ENCODE measurements around the gene GSN.

The GSN gene

GRCh38 chr9:121246821-121247561 lies 21.0 kb upstream of the GSN start:
- peak; percentile 83 to 85 for DNase-seq (ENCODE audit: low read depth in 2 of 2)

GRCh38 chr9:121249563-121249962 lies 18.4 kb upstream of the GSN start:
- DNase-seq (ENCODE audit: low read depth in 2 of 2), result no peak

- DNase-seq (ENCODE audit: low read depth in 2 of 2), result no peak
Observed at GRCh38 chr9:121252104-121252851, 15.7 kb upstream of the GSN start.

- no peak for DNase-seq (ENCODE audit: low read depth in 2 of 2)
Observed at GRCh38 chr9:121253162-121253561, 14.8 kb upstream of the GSN start.

- DNase-seq (ENCODE audit: low read depth in 2 of 2), result no peak
Observed at GRCh38 chr9:121253821-121254501, 14.0 kb upstream of the GSN start.

- no peak for DNase-seq (ENCODE audit: low read depth in 2 of 2)
Observed at GRCh38 chr9:121259498-121259897, 8.5 kb upstream of the GSN start.

- no peak for DNase-seq (ENCODE audit: low read depth in 2 of 2)
Observed at GRCh38 chr9:121259935-121260334, 8.0 kb upstream of the GSN start.

GRCh38 chr9:121260457-121261106 lies 7.4 kb upstream of the GSN start:
- DNase-seq (ENCODE audit: low read depth in 2 of 2), result no peak

- no peak for DNase-seq (ENCODE audit: low read depth in 2 of 2)
Observed at GRCh38 chr9:121261107-121261460, 6.9 kb upstream of the GSN start.

- no peak for DNase-seq (ENCODE audit: low read depth in 2 of 2)
Observed at GRCh38 chr9:121261755-121262154, 6.2 kb upstream of the GSN start.

- no peak for DNase-seq (ENCODE audit: low read depth in 2 of 2)
Observed at GRCh38 chr9:121262423-121262822, 5.5 kb upstream of the GSN start.

- DNase-seq (ENCODE audit: low read depth in 2 of 2), result no peak
Observed at GRCh38 chr9:121262953-121263352, 5.0 kb upstream of the GSN start.

GRCh38 chr9:121266356-121266755 lies 1.6 kb upstream of the GSN start:
- DNase-seq (ENCODE audit: low read depth in 2 of 2), result no peak

GRCh38 chr9:121266906-121267650 lies 884 bp upstream of the GSN start:
- no peak for DNase-seq (ENCODE audit: low read depth in 2 of 2)

- DNase-seq (ENCODE audit: low read depth in 2 of 2), result no peak
Observed at GRCh38 chr9:121268598-121268850, 562 bp downstream of the GSN start.

- no peak for DNase-seq (ENCODE audit: low read depth in 2 of 2)
Observed at GRCh38 chr9:121268851-121269641, 1.1 kb downstream of the GSN start.

GRCh38 chr9:121269642-121270254 lies 1.8 kb downstream of the GSN start:
- DNase-seq (ENCODE audit: low read depth in 2 of 2), result no peak

GRCh38 chr9:121271368-121272341 lies 3.7 kb downstream of the GSN start:
- peak; percentile 77 to 83 for DNase-seq (ENCODE audit: low read depth in 2 of 2)

GRCh38 chr9:121272401-121272948 lies 4.5 kb downstream of the GSN start:
- DNase-seq (ENCODE audit: low read depth in 2 of 2), result no peak
